Astrocyte (in vitro differentiated cells and primary cell): ENCODE data around the gene TAF3.

Source experiments
- EZH2 ChIP-seq: IDR thresholded peaks from 2 replicates; pipeline ENCODE4 v1.6.1; 2012; ENCODE audit warnings: mild to moderate bottlenecking, low read length, inconsistent platforms; ENCODE audit not compliant: insufficient read depth
- TF ChIP-seq, protein P1 (sequence below): IDR thresholded peaks from 2 replicates; pipeline ENCODE4 v1.5.1; 2011; ENCODE audit warnings: low read depth, mild to moderate bottlenecking, inconsistent platforms, low read length, moderate library complexity; ENCODE audit not compliant: insufficient read depth

DNA sequence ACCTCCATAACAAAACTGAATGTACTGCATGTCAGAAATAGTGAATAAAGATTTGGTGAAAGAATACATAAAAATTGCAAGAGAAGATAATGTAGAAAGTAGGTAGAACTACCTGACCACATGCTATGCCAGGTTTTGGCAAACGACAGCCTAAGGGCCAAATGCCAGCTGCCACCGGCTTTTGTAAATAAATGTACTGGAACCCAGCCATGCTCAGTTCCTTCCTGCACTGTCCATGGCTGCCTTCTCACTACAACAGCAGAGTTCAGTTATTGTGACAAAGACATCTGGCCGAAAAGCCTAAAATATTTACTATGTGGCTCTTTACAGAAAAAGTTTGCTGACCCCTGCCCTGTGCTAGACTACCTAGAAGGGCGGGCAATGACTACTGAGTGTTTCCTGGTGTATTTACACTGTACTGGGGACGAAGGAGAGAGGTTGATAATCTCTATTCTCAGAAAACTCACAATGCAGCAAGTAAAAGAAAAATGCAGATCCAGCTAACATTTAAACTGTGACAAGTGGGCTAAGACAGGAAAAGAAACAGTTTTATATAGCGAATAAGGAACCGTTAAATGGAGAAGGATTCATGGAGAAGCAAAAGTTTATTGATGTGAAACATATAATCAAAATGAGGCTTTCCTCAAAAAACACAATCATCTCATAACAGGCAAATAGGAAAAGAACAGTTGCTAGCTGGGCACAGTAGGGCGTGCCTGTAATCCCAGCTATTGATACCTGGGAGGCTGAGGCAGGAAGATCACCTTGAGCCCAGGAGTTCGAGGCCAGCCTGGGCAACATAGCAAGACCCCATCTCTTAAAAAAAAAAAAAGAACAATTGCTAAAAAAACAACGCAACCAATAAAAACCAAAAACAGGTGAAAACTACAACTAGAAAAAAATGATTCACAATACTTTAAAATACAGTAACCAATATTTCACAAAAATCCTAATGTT lies 44.2 kb upstream of the TAF3 start:
- TF ChIP-seq, protein P1, sequence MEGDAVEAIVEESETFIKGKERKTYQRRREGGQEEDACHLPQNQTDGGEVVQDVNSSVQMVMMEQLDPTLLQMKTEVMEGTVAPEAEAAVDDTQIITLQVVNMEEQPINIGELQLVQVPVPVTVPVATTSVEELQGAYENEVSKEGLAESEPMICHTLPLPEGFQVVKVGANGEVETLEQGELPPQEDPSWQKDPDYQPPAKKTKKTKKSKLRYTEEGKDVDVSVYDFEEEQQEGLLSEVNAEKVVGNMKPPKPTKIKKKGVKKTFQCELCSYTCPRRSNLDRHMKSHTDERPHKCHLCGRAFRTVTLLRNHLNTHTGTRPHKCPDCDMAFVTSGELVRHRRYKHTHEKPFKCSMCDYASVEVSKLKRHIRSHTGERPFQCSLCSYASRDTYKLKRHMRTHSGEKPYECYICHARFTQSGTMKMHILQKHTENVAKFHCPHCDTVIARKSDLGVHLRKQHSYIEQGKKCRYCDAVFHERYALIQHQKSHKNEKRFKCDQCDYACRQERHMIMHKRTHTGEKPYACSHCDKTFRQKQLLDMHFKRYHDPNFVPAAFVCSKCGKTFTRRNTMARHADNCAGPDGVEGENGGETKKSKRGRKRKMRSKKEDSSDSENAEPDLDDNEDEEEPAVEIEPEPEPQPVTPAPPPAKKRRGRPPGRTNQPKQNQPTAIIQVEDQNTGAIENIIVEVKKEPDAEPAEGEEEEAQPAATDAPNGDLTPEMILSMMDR, result no peak
- TF ChIP-seq EZH2, result no peak
